ENCODE measurements around the gene AHSG. TPM values are rescaled to one million over a fixed set of nuclear protein-coding genes. Genes with fewer than 3 reads are reported as not detected.

The AHSG gene
- polyA plus RNA-seq, 6 donors from 2014 or later = not detected

- peaks cover 0 to 6% (median 0%) of the 10 kb centered on the region in 3 donors for H3K4me1 Mint-ChIP-seq
- H3K27me3 Mint-ChIP-seq = peaks cover under 1 to 11% (median 7%) of the 10 kb centered on the region in 3 donors
- H3K4me3 Mint-ChIP-seq = no peak overlapping the region
- no peaks in the 10 kb centered on the region for H3K9me3 Mint-ChIP-seq
- H3K36me3 Mint-ChIP-seq = no peaks in the 10 kb centered on the region
- ATAC-seq (ENCODE audit: low read depth in 2 of 2) (no peak), DNase-seq (no peak)
- H3K27ac Mint-ChIP-seq = peak overlapping the region in 1 of 6 donors; percentile 34
Measured at GRCh38 chr3:186646106-186646505, 33.2 kb downstream of the AHSG start.

- ATAC-seq (ENCODE audit: low read depth in 2 of 2) (no peak), DNase-seq (no peak)
- Mint-ChIP-seq H3K36me3 (no peaks in the 10 kb centered on the region), H3K27ac (no peak overlapping the region), H3K4me3 (no peak overlapping the region), H3K4me1 (peaks cover 0 to 13% (median 0%) of the 10 kb centered on the region in 3 donors), H3K9me3 (no peaks in the 10 kb centered on the region), H3K27me3 (peaks cover 0 to 11% (median 7%) of the 10 kb centered on the region in 3 donors)
Measured at GRCh38 chr3:186646841-186647240, 34.0 kb downstream of the AHSG start.

GRCh38 chr3:186648851-186649250, 36.0 kb downstream of the AHSG start:
- H3K9me3 Mint-ChIP-seq = no peaks in the 10 kb centered on the region
- no peak for ATAC-seq (ENCODE audit: low read depth in 2 of 2)
- no peak overlapping the region for H3K4me3 Mint-ChIP-seq
- H3K36me3 Mint-ChIP-seq = no peaks in the 10 kb centered on the region
- H3K27ac Mint-ChIP-seq = no peak overlapping the region
- no peak for DNase-seq
- peaks cover 0 to 11% (median 4%) of the 10 kb centered on the region in 3 donors for H3K27me3 Mint-ChIP-seq
- H3K4me1 Mint-ChIP-seq = peaks cover 14 to 29% (median 16%) of the 10 kb centered on the region in 3 donors

- Mint-ChIP-seq H3K9me3 (peaks cover 0 to 2% (median 0%) of the 10 kb centered on the region in 7 donors), H3K4me3 (no peak overlapping the region), H3K36me3 (no peaks in the 10 kb centered on the region), H3K27ac (no peak overlapping the region), H3K4me1 (peaks cover 14 to 32% (median 18%) of the 10 kb centered on the region in 3 donors), H3K27me3 (no peaks in the 10 kb centered on the region)
- no peak for DNase-seq
- ATAC-seq (ENCODE audit: low read depth in 2 of 2) = no peak
Measured at GRCh38 chr3:186651678-186652215, 38.9 kb downstream of the AHSG start.

GRCh38 chr3:186653080-186653707, 40.3 kb downstream of the AHSG start:
- DNase-seq (peak; percentile 77), ATAC-seq (ENCODE audit: low read depth in 2 of 2) (peak; percentile 94)
- Mint-ChIP-seq H3K27me3 (peaks cover 0 to 5% (median 3%) of the 10 kb centered on the region in 3 donors), H3K36me3 (no peaks in the 10 kb centered on the region), H3K9me3 (peaks cover 0 to 2% (median 0%) of the 10 kb centered on the region in 7 donors), H3K4me1 (peaks cover 14 to 32% (median 18%) of the 10 kb centered on the region in 3 donors), H3K4me3 (peak overlapping the region in 7 of 8 donors; percentile 16 to 77 (median 57)), H3K27ac (peak overlapping the region; percentile 81 to 97 (median 90))

- Mint-ChIP-seq H3K36me3 (no peaks in the 10 kb centered on the region), H3K27ac (peak overlapping the region in 2 of 6 donors; percentile 88 to 93), H3K9me3 (peaks cover 0 to 2% (median 0%) of the 10 kb centered on the region in 7 donors), H3K4me3 (peak overlapping the region in 3 of 8 donors; percentile 11 to 77 (median 15)), H3K4me1 (peaks cover 14 to 32% (median 18%) of the 10 kb centered on the region in 3 donors), H3K27me3 (peaks cover 0 to 13% (median 11%) of the 10 kb centered on the region in 3 donors)
- DNase-seq = no peak
- ATAC-seq (ENCODE audit: low read depth in 2 of 2) = no peak
Measured at GRCh38 chr3:186653984-186654383, 41.1 kb downstream of the AHSG start.

- DNase-seq (no peak), ATAC-seq (ENCODE audit: low read depth in 2 of 2) (no peak)
- Mint-ChIP-seq H3K4me1 (no peaks in the 10 kb centered on the region), H3K9me3 (no peaks in the 10 kb centered on the region), H3K27ac (no peak overlapping the region), H3K36me3 (no peaks in the 10 kb centered on the region), H3K4me3 (no peak overlapping the region), H3K27me3 (peaks cover 19 to 52% (median 48%) of the 10 kb centered on the region in 3 donors)
Measured at GRCh38 chr3:186663361-186664118, 50.7 kb downstream of the AHSG start.

GRCh38 chr3:186664119-186664495, 51.2 kb downstream of the AHSG start:
- no peak for DNase-seq
- no peak overlapping the region for H3K4me3 Mint-ChIP-seq
- H3K36me3 Mint-ChIP-seq = no peaks in the 10 kb centered on the region
- H3K4me1 Mint-ChIP-seq = no peaks in the 10 kb centered on the region
- peaks cover 19 to 48% (median 42%) of the 10 kb centered on the region in 3 donors for H3K27me3 Mint-ChIP-seq
- ATAC-seq (ENCODE audit: low read depth in 2 of 2) = no peak
- no peaks in the 10 kb centered on the region for H3K9me3 Mint-ChIP-seq
- peak overlapping the region in 1 of 6 donors; percentile 27 for H3K27ac Mint-ChIP-seq

- Mint-ChIP-seq H3K36me3 (no peaks in the 10 kb centered on the region), H3K27ac (peak overlapping the region in 1 of 6 donors; percentile 27), H3K4me3 (no peak overlapping the region), H3K27me3 (peaks cover 19 to 44% (median 38%) of the 10 kb centered on the region in 3 donors), H3K9me3 (no peaks in the 10 kb centered on the region), H3K4me1 (no peaks in the 10 kb centered on the region)
- no peak for DNase-seq
- no peak for ATAC-seq (ENCODE audit: low read depth in 2 of 2)
Measured at GRCh38 chr3:186664506-186664905, 51.6 kb downstream of the AHSG start.

GRCh38 chr3:186665625-186666188, 52.8 kb downstream of the AHSG start, which contains the start of gene HRG:
Gene HRG (plus strand): TSS chr3:186666014. CDS start chr3:186666032, 18 bp downstream.
- ATAC-seq (ENCODE audit: low read depth in 2 of 2) (no peak), DNase-seq (no peak)
- Mint-ChIP-seq H3K4me3 (no peak within 1 kb of the TSS), H3K9me3 (no peaks in the 10 kb centered on the region), H3K27ac (no peak within 1 kb of the TSS), H3K27me3 (peaks cover 22 to 42% (median 38%) of the 10 kb centered on the region in 3 donors), H3K4me1 (no peaks in the 10 kb centered on the region), H3K36me3 (no peaks in the 10 kb centered on the region)

- DNase-seq (no peak), ATAC-seq (ENCODE audit: low read depth in 2 of 2) (no peak)
- H3K36me3 Mint-ChIP-seq = no peaks in the 10 kb centered on the region
- H3K27ac Mint-ChIP-seq = no peak overlapping the region
- no peaks in the 10 kb centered on the region for H3K4me1 Mint-ChIP-seq
- no peak overlapping the region for H3K4me3 Mint-ChIP-seq
- H3K27me3 Mint-ChIP-seq = peaks cover 26 to 47% (median 40%) of the 10 kb centered on the region in 3 donors
- peaks cover 0 to 2% (median 0%) of the 10 kb centered on the region in 7 donors for H3K9me3 Mint-ChIP-seq
Measured at GRCh38 chr3:186668426-186668825, 55.6 kb downstream of the AHSG start.

- H3K27ac Mint-ChIP-seq = no peak overlapping the region
- H3K27me3 Mint-ChIP-seq = peaks cover 34 to 42% (median 36%) of the 10 kb centered on the region in 3 donors
- DNase-seq (no peak), ATAC-seq (ENCODE audit: low read depth in 2 of 2) (no peak)
- no peaks in the 10 kb centered on the region for H3K36me3 Mint-ChIP-seq
- no peak overlapping the region for H3K4me3 Mint-ChIP-seq
- H3K4me1 Mint-ChIP-seq = no peaks in the 10 kb centered on the region
- H3K9me3 Mint-ChIP-seq = peaks cover 0 to 2% (median 0%) of the 10 kb centered on the region in 7 donors
Measured at GRCh38 chr3:186669378-186670084, 56.7 kb downstream of the AHSG start.

GRCh38 chr3:186670155-186670554, 57.3 kb downstream of the AHSG start:
- H3K4me1 Mint-ChIP-seq = no peaks in the 10 kb centered on the region
- no peak for DNase-seq
- H3K4me3 Mint-ChIP-seq = no peak overlapping the region
- peaks cover 0 to 2% (median 0%) of the 10 kb centered on the region in 7 donors for H3K9me3 Mint-ChIP-seq
- H3K27me3 Mint-ChIP-seq = peaks cover 38 to 44% (median 39%) of the 10 kb centered on the region in 3 donors
- no peaks in the 10 kb centered on the region for H3K36me3 Mint-ChIP-seq
- no peak overlapping the region for H3K27ac Mint-ChIP-seq
- ATAC-seq (ENCODE audit: low read depth in 2 of 2) = no peak

Data from naive B cell (primary cell).